K562 (cell line): ENCODE measurements around the gene S100A8. TPM values are rescaled to one million over a fixed set of nuclear protein-coding genes. Genes with fewer than 3 reads are reported as not detected.

Source experiments
- ATF1 ChIP-seq, 2 experiments: fragments of 450-650 bp in 1 of 2; IDR thresholded peaks; 2 replicates each; pipeline ENCODE4 v1.6.1; 2016; ENCODE audit warnings: missing compliant biosample characterization in 1 of 2, missing genetic modification characterization in 1 of 2
- CBX5 ChIP-seq: IDR thresholded peaks from 2 replicates; pipeline ENCODE4 v1.6.1; 2014; ENCODE audit warnings: low read depth, borderline replicate concordance
- EHMT2 ChIP-seq: fragments of 450-650 bp; IDR thresholded peaks from 2 replicates; pipeline ENCODE4 v1.6.1; 2018; ENCODE audit warnings: antibody characterized with exemption
- FOSL1 ChIP-seq: fragments of 200-800 bp; sonication (Bioruptor generic); conservative IDR thresholded peaks from 2 replicates; pipeline ENCODE4 v1.6.1; 2016; ENCODE audit warnings: missing genetic modification characterization, missing compliant biosample characterization
- NFATC3 ChIP-seq: fragments of 450-650 bp; IDR thresholded peaks from 2 replicates; pipeline ENCODE4 v1.6.1; 2017; ENCODE audit warnings: mild to moderate bottlenecking
- NR3C1 ChIP-seq: sonication (generic); formaldehyde crosslinking; IDR thresholded peaks from 2 replicates; pipeline ENCODE4 v1.8.1; 2022; ENCODE audit warnings: missing genetic modification reagents
- SMAD3 ChIP-seq: fragments of 450-650 bp; formaldehyde crosslinking; conservative IDR thresholded peaks from 2 replicates; pipeline ENCODE4 v1.4.0; 2020; ENCODE audit warnings: mild to moderate bottlenecking
- SMAD4 ChIP-seq: fragments of 250-450 bp; sonication (Bioruptor Pico); conservative IDR thresholded peaks from 2 replicates; pipeline ENCODE4 v1.8.0; 2021; ENCODE audit warnings: inconsistent platforms, mild to moderate bottlenecking, moderate library complexity
- SMARCE1 ChIP-seq: fragments of 450-650 bp; IDR thresholded peaks from 2 replicates; pipeline ENCODE4 v1.7.1; 2016; ENCODE audit warnings: mild to moderate bottlenecking
- XRCC5 ChIP-seq: fragments of 200-400 bp; formaldehyde crosslinking; IDR thresholded peaks from 2 replicates; pipeline ENCODE4 v1.6.1; 2017; ENCODE audit warnings: low read depth, mild to moderate bottlenecking, low read length
- ZBTB26 ChIP-seq: fragments of 450-650 bp; formaldehyde crosslinking; IDR thresholded peaks from 2 replicates; pipeline ENCODE4 v1.4.0; 2022; ENCODE audit warnings: missing genetic modification characterization
- ZNF76 ChIP-seq: fragments of 250-450 bp; sonication (Bioruptor Pico); IDR thresholded peaks from 2 replicates; pipeline ENCODE4 v1.4.0; 2020; ENCODE audit warnings: mild to moderate bottlenecking, moderate library complexity, borderline replicate concordance
- polyA plus RNA-seq, 8 experiments: library from polyadenylated mRNA; depleted of rRNA in 4 of 8; stranded (reverse) in 5 of 8; unstranded in 3 of 8; fragments of >200 nt; fragmentation: Nextera tagmentation in 2 of 8; fragmentation: Illumina TruSeq in 1 of 8; extraction: Ambion mirVana in 2 of 8; extraction: Trizol in 1 of 8; gene quantifications; 2 replicates each; pipeline versions ENCODE4 v1.2.1 to v1.2.3, GENCODE V29; 2011 to 2014; ENCODE audit warnings: inconsistent platforms in 1 of 8, missing spikeins in 1 of 8
- total RNA-seq, 7 experiments: library from RNA; depleted of rRNA in 6 of 7; stranded (reverse); fragments of >200 nt in 6 of 7; fragmentation: Illumina TruSeq in 2 of 7; extraction: Trizol in 2 of 7; gene quantifications; 2 replicates each; pipeline versions ENCODE4 v1.2.1 to v1.2.3, GENCODE V29; 2011 to 2021; ENCODE audit warnings: low replicate concordance in 1 of 7
- TF ChIP-seq, protein P1 (sequence below): sonication (generic); formaldehyde crosslinking; IDR thresholded peaks from 2 replicates; pipeline ENCODE4 v1.4.0; 2020; ENCODE audit warnings: mild to moderate bottlenecking, missing genetic modification reagents
- TF ChIP-seq, protein P2 (sequence below): fragments of 250-450 bp; sonication (Bioruptor Pico); IDR thresholded peaks from 2 replicates; pipeline ENCODE4 v1.5.0; 2021
- TF ChIP-seq, protein P3 (sequence below), 2 experiments: fragments of 450-650 bp; IDR thresholded peaks; 2 replicates each; pipeline ENCODE4 v1.6.1; 2018; ENCODE audit warnings: mild to moderate bottlenecking in 2 of 2, low read depth in 1 of 2; ENCODE audit not compliant: partially characterized antibody in 2 of 2
- TF ChIP-seq, protein P4 (sequence below): IDR thresholded peaks from 2 replicates; pipeline ENCODE4 v1.6.1; 2016; ENCODE audit warnings: missing genetic modification characterization, missing compliant biosample characterization

The S100A8 gene
- total and polyA plus RNA-seq, 9 of the 15 experiments (the other 6 are each of a cell fraction or from before 2014, with no cell fraction given): 0.15 to 0.60 TPM; not detected in 7

DNA sequence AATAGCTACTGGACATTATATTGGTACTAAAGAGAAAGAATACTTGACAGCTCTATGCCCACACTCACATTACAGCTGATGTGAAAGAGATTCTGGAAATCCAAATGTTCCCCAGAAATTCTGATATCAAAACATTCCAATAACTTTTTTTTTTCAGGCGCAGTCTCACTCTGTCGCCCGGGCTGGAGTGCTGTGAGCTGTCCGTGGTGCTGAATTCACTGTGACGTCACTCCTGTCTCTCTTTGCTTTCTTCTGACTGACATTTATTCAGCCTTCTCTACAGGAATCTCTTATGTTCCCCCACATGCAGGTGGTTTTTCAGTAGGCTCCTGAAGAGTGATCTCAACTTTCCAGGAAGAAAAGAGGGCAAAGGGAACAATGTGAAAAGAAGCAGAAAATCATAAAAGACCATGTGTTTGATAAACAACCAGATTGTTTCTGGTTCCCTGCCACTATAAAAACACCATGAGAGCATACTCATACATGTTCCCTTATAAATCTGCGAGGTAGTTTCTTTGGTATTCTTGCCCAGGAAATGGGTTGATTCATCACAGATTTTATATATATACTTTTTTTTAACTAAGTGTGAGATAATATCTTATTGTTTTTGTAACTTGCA, 31.7 kb upstream of the S100A8 start (continued):
- TF ChIP-seq, protein P1, sequence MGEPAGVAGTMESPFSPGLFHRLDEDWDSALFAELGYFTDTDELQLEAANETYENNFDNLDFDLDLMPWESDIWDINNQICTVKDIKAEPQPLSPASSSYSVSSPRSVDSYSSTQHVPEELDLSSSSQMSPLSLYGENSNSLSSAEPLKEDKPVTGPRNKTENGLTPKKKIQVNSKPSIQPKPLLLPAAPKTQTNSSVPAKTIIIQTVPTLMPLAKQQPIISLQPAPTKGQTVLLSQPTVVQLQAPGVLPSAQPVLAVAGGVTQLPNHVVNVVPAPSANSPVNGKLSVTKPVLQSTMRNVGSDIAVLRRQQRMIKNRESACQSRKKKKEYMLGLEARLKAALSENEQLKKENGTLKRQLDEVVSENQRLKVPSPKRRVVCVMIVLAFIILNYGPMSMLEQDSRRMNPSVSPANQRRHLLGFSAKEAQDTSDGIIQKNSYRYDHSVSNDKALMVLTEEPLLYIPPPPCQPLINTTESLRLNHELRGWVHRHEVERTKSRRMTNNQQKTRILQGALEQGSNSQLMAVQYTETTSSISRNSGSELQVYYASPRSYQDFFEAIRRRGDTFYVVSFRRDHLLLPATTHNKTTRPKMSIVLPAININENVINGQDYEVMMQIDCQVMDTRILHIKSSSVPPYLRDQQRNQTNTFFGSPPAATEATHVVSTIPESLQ (CRISPR knock-in tag): 0 out of 2 replicates have a peak, but pooled peaks have one; percentile 54
- TF ChIP-seq, protein P2, sequence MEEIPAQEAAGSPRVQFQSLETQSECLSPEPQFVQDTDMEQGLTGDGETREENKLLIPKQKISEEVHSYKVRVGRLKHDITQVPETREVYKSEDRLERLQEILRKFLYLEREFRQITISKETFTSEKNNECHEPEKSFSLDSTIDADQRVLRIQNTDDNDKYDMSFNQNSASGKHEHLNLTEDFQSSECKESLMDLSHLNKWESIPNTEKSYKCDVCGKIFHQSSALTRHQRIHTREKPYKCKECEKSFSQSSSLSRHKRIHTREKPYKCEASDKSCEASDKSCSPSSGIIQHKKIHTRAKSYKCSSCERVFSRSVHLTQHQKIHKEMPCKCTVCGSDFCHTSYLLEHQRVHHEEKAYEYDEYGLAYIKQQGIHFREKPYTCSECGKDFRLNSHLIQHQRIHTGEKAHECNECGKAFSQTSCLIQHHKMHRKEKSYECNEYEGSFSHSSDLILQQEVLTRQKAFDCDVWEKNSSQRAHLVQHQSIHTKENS (CRISPR knock-in tag): no peak
- TF ChIP-seq EHMT2 (peak; percentile 99), SMAD3 (CRISPR knock-in tag) (no peak), ZNF76 (CRISPR knock-in tag) (no peak), FOSL1 (tag) (0 out of 2 replicates have a peak, but pooled peaks have one; percentile 24), SMAD4 (CRISPR knock-in tag) (0 out of 2 replicates have a peak, but pooled peaks have one; percentile 38), NFATC3 (no peak), SMARCE1 (no peak), ATF1 (CRISPR knock-in tag; IDR thresholded peaks at IDR 0.05) (peak; percentile 79), ATF1 (tag; IDR thresholded peaks at IDR 0.05) (peak; percentile 97), ZBTB26 (no peak), XRCC5 (no peak), NR3C1 (CRISPR knock-in tag) (no peak), CBX5 (no peak)
- TF ChIP-seq, protein P3, sequence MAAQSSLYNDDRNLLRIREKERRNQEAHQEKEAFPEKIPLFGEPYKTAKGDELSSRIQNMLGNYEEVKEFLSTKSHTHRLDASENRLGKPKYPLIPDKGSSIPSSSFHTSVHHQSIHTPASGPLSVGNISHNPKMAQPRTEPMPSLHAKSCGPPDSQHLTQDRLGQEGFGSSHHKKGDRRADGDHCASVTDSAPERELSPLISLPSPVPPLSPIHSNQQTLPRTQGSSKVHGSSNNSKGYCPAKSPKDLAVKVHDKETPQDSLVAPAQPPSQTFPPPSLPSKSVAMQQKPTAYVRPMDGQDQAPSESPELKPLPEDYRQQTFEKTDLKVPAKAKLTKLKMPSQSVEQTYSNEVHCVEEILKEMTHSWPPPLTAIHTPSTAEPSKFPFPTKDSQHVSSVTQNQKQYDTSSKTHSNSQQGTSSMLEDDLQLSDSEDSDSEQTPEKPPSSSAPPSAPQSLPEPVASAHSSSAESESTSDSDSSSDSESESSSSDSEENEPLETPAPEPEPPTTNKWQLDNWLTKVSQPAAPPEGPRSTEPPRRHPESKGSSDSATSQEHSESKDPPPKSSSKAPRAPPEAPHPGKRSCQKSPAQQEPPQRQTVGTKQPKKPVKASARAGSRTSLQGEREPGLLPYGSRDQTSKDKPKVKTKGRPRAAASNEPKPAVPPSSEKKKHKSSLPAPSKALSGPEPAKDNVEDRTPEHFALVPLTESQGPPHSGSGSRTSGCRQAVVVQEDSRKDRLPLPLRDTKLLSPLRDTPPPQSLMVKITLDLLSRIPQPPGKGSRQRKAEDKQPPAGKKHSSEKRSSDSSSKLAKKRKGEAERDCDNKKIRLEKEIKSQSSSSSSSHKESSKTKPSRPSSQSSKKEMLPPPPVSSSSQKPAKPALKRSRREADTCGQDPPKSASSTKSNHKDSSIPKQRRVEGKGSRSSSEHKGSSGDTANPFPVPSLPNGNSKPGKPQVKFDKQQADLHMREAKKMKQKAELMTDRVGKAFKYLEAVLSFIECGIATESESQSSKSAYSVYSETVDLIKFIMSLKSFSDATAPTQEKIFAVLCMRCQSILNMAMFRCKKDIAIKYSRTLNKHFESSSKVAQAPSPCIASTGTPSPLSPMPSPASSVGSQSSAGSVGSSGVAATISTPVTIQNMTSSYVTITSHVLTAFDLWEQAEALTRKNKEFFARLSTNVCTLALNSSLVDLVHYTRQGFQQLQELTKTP (IDR thresholded peaks at IDR 0.05; ENCODE audit: low read depth in 1 of 2, partially characterized antibody in 2 of 2): peak in 1 of 2 experiments; percentile 95
- TF ChIP-seq, protein P4, sequence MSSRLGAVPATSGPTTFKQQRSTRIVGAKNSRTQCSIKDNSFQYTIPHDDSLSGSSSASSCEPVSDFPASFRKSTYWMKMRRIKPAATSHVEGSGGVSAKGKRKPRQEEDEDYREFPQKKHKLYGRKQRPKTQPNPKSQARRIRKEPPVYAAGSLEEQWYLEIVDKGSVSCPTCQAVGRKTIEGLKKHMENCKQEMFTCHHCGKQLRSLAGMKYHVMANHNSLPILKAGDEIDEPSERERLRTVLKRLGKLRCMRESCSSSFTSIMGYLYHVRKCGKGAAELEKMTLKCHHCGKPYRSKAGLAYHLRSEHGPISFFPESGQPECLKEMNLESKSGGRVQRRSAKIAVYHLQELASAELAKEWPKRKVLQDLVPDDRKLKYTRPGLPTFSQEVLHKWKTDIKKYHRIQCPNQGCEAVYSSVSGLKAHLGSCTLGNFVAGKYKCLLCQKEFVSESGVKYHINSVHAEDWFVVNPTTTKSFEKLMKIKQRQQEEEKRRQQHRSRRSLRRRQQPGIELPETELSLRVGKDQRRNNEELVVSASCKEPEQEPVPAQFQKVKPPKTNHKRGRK (tag): no peak
